RWPE1 (cell line): Measurements from ENCODE around the gene APOBEC3H.

ENCODE experiments used
- CTCF ChIA-PET: fragments of 350-600 bp; sonication (Branson Sonifier 250); formaldehyde crosslinking; extraction: SDS; loops from one replicate; lab custom pipeline; 2021; lab: Yijun Ruan, JAX
- POLR2A ChIA-PET: fragments of 400-600 bp; formaldehyde crosslinking; extraction: SDS; loops from one replicate; lab custom pipeline; 2020; ENCODE audit warnings: antibody characterized with exemption; ENCODE audit not compliant: low non-redundant PET; lab: Yijun Ruan, JAX
- DNase-seq: peaks from one replicate; pipeline ENCODE4 v3.0.0; 2012; ENCODE audit warnings: low spot score
- H3K27ac ChIP-seq: fragments of 450-650 bp; 2 replicates; pipeline ENCODE4 v1.5.1; 2017
- TF ChIP-seq, protein P1 (sequence below): fragments of 450-650 bp; conservative IDR thresholded peaks from 2 replicates; pipeline ENCODE4 v1.5.1; 2017; ENCODE audit warnings: low read depth, mild to moderate bottlenecking

Gene APOBEC3H

DNA sequence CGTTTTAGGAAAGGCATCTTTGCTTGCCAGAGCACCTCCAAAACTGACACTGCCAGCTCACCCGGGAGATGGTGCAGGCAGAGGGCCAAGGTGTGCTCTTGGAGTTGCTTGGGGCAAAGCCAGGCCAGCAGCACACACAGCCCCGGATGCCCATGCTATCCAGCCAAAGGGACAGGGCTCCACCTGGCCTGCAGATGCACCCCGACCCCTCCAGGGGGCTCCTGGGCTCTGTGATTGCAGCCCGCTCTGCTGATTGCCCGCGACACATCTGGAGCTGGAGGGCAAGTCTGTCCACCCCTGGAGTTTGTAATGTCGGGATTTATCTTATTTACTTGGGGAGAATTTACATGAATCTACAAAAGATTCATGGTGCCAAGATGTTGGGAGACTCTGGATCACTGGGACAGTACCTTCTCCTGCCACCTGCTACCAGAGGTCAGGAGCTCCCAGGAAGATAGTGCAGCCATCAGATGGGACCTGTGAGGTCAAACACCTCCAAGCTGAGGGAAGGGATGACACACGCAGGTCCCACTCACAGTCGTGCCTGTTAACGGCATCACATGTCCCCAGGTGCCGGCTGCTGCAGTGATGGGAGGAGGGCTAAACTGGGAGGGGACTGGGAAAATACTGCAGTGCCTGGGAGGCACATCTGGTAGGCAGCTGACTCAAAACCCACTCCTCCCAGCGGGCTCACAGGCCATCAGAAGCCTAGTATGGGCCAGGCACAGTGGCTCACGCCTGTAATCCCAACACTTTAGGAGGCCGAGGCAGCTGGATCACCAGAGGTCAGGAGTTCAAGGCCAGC, 38.2 kb downstream of the APOBEC3H start:
- DNase-seq, result no peak
- ChIA-PET POLR2A (interaction anchor here (0.6 to 0.7 kb wide), 2 partner anchors 41 to 416 kb away, joined by 3 to 5 read pairs; no protein-coding TSS in a partner anchor), CTCF (interaction anchor here (0.7 kb wide), 1 partner anchor 265 kb away, joined by 3 read pairs; no protein-coding TSS in a partner anchor)
- H3K27ac ChIP-seq, result peak overlapping the region; percentile 77
- TF ChIP-seq, protein P1, sequence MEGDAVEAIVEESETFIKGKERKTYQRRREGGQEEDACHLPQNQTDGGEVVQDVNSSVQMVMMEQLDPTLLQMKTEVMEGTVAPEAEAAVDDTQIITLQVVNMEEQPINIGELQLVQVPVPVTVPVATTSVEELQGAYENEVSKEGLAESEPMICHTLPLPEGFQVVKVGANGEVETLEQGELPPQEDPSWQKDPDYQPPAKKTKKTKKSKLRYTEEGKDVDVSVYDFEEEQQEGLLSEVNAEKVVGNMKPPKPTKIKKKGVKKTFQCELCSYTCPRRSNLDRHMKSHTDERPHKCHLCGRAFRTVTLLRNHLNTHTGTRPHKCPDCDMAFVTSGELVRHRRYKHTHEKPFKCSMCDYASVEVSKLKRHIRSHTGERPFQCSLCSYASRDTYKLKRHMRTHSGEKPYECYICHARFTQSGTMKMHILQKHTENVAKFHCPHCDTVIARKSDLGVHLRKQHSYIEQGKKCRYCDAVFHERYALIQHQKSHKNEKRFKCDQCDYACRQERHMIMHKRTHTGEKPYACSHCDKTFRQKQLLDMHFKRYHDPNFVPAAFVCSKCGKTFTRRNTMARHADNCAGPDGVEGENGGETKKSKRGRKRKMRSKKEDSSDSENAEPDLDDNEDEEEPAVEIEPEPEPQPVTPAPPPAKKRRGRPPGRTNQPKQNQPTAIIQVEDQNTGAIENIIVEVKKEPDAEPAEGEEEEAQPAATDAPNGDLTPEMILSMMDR, result peak; percentile 76

DNA sequence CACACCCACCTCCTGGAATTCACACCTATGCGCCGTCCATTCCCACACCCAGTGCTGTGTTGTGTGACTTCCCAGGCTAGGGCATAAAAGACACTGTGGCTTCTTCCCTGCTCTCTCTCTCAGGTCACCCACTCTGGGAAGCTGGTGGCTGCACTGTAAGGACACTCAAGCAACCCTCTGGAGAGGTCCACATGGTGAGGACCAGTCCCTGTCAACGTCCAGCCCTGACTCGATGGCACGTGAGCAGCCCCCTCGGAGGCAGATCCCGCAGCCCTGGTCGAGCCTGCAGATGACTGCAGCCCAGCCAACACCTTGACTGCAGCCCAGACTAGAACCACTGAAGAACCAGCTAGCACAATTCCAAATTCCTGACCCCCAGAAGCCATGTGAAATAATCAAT, 39.3 kb downstream of the APOBEC3H start:
- TF ChIP-seq, protein P1, result no peak
- POLR2A ChIA-PET, result interaction anchor here (0.6 to 0.7 kb wide), 2 partner anchors 42 to 417 kb away, joined by 3 to 5 read pairs; no protein-coding TSS in a partner anchor
- CTCF ChIA-PET, result no interaction called here

DNA sequence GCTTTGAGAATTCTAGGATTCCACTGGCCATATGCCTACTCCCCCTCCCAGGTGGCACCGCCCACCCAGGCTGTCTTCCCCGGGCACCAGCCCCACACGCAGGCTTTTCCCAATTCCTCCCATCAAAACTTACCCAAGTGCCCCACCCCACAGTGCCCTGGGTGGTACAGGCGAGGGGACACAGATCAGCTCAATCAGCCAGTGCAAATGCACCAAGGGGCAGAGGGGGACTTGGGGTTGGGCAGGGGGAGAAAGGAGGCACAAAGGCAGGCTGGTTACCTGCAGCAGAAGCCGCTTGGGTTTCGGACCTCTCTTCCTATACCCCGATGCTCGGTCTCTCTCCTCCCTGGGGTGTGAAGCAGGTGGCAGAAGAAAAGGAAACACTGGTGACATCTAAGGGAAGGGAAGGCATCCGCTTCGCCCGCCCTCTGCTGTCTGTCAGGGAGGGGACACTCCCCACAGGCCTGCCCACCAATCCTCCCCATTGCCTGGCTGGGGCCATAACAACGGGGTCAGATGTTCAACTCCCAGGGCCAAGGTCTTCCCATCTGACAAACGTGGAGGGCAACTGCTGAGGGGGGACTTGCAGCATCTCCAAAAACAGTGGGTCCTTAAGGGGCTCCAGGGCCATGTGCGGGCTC, 41.4 kb downstream of the APOBEC3H start:
- DNase-seq, result no peak
- H3K27ac ChIP-seq, result no peak overlapping the region
- ChIA-PET CTCF (interaction anchor here (0.5 kb wide), 1 partner anchor 474 kb away, joined by 7 read pairs; no protein-coding TSS in a partner anchor), POLR2A (no interaction called here)
- TF ChIP-seq, protein P1, result no peak

More for the DNA sequence above, 39.3 kb downstream of the APOBEC3H start:
- no peak overlapping the region for H3K27ac ChIP-seq
- DNase-seq, result no peak

DNA sequence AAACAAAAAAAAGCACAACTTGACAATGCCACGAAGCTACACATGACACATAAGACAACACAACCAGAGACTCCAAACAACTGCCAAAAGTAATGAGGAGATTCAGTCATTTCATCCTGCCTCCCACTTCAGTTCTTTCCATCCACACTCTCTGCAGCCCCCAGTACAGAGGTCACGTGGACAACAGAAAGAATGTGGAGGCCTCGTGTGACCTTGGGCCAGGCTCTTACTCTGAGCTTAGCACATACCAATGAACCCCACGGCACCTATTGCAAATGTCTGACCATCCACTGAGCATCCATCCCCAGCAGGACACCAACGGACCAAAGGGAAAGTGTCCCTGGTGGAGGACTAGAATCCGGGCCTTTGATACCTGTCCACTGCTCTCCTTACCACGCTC, 42.9 kb downstream of the APOBEC3H start:
- no peak overlapping the region for H3K27ac ChIP-seq
- CTCF ChIA-PET, result no interaction called here
- POLR2A ChIA-PET, result no interaction called here
- TF ChIP-seq, protein P1, result no peak
- no peak for DNase-seq

DNA sequence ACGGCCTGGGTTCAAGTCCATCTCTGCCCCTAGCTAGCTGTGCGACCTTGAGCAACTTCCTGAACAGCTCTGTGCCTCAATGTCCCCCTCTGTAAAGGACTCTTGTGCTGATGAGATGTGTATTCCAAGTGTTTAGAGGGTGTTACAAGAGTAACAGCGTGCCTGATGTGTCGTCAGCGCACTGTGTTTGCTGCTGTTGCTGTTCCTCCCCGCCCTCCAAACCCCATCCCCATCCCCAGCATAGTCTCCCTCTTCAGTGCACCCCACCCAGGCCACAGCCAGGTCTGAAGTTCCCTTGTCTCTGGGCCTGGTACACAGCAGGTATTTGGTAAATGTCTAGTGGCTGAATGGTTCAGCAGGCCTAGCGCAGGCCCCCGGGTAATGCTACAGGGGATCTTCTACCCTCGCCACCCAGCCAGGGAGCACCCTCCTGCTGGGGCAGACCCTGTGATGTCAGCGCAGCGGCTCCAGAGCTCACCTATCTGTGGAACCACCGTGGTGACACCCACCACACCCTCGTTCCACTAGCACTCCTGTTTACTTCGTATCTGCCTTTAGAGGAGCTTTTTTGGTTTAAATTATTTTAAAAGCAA, 45.1 kb downstream of the APOBEC3H start:
- TF ChIP-seq, protein P1, result no peak
- ChIA-PET CTCF (no interaction called here), POLR2A (no interaction called here)

DNA sequence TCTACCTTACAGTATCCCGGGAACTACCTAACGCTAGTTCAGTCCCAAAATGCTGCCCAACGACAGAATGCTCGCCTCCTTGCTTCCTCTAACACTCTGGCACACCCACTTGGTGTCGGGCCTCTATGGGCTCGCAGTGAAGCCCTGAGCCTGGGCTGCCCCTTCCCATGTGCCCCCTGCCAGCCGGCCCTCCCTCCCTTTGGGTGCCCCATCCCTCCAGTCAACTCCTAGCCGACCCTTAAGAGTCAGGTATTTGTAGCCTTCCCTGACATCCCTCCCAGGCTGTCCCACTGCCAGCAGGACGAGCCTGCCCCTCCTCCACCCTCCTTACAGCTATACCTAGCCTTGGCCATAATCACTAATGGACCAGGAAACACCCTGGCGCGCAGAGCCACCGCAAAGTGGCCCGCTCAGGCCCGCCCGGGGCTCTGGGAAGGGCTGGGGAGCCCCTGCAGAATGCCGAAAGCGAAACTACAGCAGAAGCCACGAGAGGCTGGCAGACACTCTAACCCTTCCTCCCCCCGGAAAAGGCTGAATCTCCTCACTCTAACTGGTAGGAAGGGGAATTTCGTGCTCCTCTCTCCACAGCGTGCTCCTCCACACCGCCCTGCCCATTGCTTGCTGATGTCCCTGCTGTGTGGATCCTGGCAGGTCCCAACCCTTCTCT, 47.2 kb downstream of the APOBEC3H start:
- CTCF ChIA-PET, result no interaction called here
- H3K27ac ChIP-seq, result peak overlapping the region; percentile 83
- TF ChIP-seq, protein P1, result no peak
- POLR2A ChIA-PET, result no interaction called here
- no peak for DNase-seq

More for the DNA sequence above, 45.1 kb downstream of the APOBEC3H start:
- DNase-seq, result no peak
- H3K27ac ChIP-seq, result no peak overlapping the region; the same call in 1 of the 2 replicates
